GM19463 (cell line): ENCODE measurements around the gene SEPSECS.

Experiments used
- ATAC-seq: cut with Tn5 transposase; IDR thresholded peaks from one replicate; pipeline ENCODE4 v1.9.1; 2021; ENCODE audit warnings: mild to moderate bottlenecking, moderate library complexity; ENCODE audit not compliant: unreplicated experiment

The SEPSECS gene

GRCh38 chr4:25110527-25111329 lies 49.5 kb downstream of the SEPSECS start:
- no peak for ATAC-seq

DNA sequence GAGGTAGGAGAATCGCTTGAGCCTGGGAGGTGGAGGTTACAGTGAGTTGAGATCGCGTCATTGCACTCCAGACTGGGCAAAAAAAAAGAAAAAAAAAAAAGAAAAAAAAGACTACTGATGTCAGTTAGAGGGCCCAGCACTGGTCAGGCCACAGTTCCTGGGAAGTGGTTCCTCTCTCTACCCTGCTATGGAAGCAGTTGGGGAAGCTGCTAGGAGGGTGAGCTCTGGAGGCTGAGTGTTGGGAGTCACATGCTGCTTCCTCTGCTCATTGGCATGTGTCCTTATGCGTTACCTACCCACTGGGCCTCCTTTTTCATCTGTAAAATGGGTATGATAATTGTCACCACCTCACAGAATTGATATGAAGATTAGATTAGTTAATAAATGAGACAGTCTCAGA lies 50.7 kb downstream of the SEPSECS start:
- no peak for ATAC-seq

DNA sequence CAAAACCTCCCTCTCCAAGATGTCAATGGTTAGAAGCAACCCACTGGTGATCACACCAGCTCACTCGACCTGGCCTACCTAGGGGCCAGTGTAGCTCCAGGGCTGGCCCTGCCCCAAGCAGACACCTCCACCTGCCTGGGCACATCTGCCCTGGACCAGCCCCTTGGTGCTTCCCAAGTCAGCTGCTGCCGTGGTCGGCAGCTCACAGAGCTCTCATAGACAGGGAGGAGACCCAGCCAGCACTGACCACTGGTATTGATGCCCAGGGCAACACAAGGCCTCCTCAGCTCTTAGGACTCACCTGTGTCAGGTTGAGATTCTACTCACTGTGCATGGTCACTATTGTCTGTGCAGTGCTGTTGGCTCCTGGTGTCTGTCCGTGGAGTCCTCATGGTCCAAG lies 51.7 kb downstream of the SEPSECS start:
- ATAC-seq, result no peak

- no peak for ATAC-seq
These were observed 52.3 kb downstream of the SEPSECS start for GRCh38 chr4:25107827-25108516.

DNA sequence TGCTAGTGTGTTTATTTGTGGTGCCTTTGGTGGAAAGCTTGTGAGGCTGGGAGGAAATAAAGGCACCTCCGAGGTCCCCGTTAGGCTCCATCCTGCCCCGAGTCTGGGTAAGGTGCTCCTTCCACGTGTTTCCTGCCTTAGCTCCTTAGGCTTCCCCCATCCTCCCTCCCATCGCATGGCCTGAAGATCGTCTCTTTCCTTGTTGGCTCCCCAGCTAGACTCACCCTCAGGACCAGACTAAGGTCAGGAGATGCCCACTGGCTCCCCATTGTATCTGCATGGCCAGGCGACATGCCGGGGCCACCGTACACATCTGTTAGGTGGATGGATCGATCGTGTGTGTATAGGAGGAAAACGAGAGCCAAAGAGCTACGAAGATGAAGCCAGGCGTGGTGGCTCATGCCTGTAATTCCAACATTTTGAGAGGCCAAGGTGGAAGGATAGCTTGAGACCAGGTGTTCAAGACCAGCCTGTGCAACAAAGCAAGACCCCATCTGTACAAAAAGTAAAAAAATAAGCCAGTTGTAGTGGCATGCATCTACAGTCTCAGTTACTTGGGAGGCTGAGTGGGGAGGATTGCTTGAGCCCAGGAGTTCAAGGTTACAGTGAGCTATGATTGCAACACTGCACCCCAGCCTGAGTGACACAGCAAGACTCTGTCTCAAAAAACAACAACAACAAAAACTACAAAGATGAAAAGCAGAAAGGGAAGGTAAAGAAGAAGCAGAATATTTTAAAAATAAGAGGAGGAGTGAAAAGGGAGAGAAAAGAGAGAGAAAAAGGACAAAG lies 53.7 kb downstream of the SEPSECS start:
- ATAC-seq, result no peak

DNA sequence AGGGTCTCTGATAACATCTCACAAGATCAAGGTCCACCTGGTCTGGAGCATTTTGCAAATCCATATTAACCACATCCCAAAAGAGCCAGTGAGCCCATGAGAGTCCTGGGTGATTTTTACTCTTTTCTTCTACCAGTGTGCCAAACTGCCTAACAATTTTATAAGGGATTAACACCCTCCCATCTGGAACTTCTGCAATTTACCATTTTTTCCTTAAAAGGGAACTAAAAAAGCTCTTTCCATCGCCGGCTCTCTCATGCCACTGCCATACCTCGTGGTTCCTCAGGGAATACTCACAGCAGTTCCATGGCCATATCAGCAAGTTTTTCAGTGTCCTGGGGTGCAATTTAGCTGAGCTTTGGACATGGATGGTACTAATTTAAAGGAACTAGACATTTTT lies 55.7 kb downstream of the SEPSECS start:
- ATAC-seq, result no peak

DNA sequence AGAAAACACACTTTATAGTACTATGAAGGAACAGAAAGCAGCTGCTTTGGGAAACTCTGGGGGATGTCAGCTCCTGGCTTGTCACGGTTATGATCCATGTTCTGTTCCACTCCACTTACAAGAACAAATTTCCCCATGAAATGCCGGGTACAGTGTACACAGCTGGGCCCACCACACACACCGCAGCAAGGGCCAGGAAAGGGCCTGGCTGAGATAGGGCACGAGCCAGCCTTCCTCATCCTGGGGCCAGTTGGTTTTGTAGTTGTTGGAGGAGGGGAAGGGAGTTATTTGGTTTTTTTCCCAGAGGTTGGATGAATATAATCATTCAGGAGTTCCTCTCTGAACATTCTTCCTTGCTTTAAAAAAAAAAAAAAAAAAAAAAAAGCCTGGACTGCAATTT lies 56.8 kb downstream of the SEPSECS start:
- ATAC-seq, result no peak

- ATAC-seq, result no peak
These were observed 58.4 kb downstream of the SEPSECS start for GRCh38 chr4:25101836-25102235.

GRCh38 chr4:25100710-25101109 lies 59.5 kb downstream of the SEPSECS start:
- no peak for ATAC-seq

DNA sequence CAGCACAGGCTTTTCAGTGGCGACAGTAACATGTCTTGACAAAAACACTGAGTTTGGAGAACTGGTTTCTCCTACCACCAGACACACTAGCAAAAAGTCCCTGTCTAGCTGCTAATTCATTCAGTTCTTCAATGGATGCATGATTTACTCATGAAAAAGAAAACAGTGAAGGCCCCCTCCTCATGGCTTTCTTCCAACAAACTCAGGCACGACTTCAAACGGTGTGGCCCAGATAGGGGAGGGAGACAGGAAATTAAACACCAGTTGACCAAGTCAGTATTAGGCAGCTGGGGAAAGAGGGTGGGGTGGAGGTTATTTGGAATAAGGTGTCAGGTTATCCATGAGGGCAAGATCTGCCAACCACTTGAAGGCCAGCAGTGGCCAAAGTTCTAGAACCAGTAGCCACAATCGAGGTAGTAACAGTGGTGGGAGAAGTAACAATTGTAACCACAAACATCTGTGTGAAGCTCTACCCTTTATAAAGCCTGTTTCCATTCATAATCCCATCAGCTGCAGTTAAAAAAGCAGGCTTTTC lies 60.2 kb downstream of the SEPSECS start:
- no peak for ATAC-seq

GRCh38 chr4:25098964-25099891 lies 61.0 kb downstream of the SEPSECS start:
- ATAC-seq, result no peak

GRCh38 chr4:25096981-25097443 lies 63.2 kb downstream of the SEPSECS start:
- no peak for ATAC-seq

DNA sequence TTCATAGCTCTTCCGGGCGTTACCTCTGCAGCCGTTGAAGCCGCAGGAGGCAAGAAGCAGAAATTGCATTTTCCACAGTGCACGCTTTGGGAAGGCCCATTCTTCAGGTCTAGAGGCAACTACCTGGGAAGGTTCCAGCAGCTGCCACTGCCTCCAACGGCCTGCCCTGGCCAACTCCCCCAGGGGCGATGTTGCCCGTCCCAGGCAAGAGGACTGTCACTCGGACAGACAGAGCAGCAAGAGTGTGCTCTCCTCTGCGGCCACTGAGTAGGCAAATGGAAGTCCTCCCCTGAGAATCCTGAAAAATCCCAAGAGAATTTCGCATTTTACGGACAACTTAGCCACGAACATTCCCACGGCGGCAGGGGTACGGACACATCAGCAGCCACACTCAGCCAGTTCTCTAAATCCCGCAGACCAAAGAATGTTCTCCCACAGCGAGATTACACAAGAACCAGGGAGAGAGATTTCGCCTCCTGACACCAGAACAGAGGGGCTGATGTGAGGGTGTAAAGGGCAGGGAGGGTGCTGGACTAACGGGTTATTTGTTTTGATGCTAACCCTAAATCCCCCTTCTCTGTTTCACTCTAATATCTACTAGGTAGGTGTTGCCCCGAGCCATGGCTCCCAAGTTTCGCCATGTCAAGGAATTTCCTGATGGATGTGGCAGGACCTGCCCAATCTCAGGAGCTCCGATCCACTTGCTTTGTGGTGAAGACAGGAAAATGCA lies 63.8 kb downstream of the SEPSECS start:
- ATAC-seq, result no peak

- ATAC-seq, result no peak
These were observed 64.4 kb downstream of the SEPSECS start for GRCh38 chr4:25095837-25096236.

DNA sequence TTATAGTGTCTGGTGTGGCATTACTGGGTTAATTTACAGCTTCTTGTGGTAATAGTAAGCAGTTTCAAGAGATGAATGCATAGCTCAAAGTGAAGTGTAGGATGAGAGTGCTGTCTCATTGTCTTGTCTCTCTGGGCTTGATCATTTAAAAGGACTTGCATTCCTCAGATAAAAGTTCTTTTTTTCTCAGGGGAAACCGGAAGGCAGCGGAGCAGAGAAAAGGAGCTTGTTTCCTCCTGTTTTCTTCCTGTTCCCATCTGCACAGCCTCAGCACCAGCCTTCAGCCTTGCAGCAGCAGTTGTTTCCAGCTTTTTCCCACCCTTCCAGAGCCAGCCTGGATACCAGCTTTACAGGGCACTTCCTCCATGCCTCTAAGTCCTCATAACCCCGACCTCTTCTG lies 68.1 kb downstream of the SEPSECS start:
- ATAC-seq, result no peak

DNA sequence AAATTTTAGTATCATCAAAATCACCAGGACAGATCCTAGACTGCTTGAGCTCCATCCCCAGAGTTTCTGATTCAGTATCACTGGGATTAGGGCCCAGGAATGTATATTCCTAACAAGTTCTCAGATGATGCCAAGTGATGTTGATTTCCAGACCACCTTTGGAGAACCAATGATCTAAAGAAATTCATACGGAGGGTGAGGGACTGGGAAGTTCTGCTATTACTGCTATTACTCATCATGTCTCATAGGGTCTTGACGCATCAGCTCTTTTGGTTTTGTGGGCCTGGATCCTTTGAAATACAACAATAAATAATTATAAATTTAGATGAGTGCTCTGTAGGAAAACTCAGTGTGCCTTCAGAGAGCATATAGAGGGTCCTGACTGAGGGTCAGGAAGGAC lies 69.7 kb downstream of the SEPSECS start:
- no peak for ATAC-seq

DNA sequence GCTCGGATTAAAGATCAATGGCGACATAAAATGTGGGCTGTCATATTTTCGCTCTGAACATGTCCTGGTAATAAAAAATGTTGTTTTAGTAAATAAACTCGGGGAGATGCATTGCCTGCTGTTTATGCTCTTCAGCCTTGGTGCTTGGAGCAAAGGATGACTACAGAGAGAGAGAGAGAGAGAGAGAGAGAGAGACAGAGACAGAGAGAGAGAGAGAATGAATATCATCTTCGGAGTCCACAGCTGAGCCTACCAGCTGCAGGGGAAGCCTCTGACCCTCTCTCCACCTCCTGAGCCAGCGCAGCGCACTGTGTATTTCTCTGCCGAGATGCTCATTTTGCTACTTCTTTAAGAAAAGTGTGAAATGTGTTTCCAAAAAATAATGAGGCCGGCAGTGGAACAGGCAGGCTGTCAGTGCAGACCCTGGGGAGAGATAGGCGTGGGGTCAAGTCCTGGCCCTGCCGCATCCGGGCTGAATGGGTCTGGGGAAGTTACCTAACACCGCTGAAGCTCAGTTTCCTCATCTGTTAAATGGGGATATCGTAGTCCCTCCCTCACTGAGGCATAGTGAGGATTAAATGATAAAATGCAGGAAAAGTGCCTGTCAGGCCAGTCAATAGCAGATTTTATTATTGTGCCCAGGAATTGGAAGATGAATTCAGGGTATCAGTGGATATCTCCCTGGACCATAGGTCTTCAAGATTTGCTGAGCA lies 71.0 kb downstream of the SEPSECS start:
- no peak for ATAC-seq

DNA sequence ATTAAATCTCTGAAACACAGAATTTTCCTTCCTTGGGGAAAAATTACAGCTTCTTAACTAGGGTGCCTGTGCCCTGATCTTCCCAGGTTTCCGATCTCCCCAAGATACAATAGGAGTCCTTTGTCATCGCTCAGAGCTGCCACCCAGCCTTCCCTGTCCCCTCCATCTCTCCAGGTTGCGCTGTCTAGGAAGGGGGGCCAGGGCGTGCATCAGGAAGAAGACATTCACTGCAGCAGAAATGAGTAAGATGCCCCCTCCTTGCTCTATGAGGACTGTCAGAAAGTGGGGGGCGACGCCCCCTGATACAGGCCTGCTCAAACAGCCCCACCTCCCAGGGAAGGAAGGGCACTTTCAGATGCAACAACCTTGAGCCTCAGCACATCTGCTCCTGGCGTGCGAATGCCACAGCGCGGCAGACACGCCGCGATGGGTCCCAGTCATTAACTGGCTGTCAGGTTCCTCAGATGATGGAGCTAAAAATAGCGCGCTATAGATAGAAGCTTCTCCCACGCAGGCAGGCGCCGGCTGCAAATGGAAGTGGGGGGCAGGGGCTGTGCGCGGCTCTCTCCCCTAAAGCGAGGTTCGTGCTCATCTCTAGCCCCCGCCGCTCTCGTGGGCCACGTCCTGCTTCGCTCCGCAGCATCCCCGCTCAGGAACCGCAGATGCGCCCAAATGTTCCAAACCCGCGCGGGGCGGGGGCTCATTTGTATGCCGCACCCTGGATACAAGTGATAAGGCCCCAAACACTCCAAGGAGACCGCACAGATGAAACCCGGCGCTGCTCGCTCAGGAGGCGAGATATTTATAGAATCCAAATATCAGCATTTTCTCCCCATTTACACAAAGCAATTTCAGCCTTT lies 71.9 kb downstream of the SEPSECS start:
- ATAC-seq, result peak; percentile 61
